ENCODE measurements around the gene KRT6B.

GRCh38 chr12:52439845-52440244, 12.1 kb downstream of the KRT6B start:
- TF ChIP-seq CTCF (IDR thresholded peaks at IDR 0.05; ENCODE audit: extremely low read depth in 1 of 2, insufficient read depth in 1 of 2, low read depth in 1 of 2, low read length in 2 of 2) (no peak), POLR2A (IDR thresholded peaks at IDR 0.05; ENCODE audit: low read depth, low read length) (no peak), FOS (IDR thresholded peaks at IDR 0.05; ENCODE audit: borderline replicate concordance, insufficient read depth, low read length) (no peak), JUN (IDR thresholded peaks at IDR 0.05; ENCODE audit: borderline replicate concordance, insufficient read depth, insufficient read length, low read depth) (no peak)
